ENCODE measurements around the gene TAF4. TPM values are rescaled to one million over a fixed set of nuclear protein-coding genes. Genes with fewer than 3 reads are reported as not detected.

TAF4 gene
- total RNA-seq (10 to 100 TPM; 15.2 to 16.1 TPM), polyA plus RNA-seq (ENCODE audit: insufficient read length in 6 of 6) (10 to 100 TPM; 14.1 to 21.0 (median 18.4) TPM)
- long read RNA-seq, donor 1, full-length matches to known transcripts, result 1 of 1 reads
- long read RNA-seq, donor 1, partial matches to known transcripts, result 0 of 1 reads
- long read RNA-seq, donor 1, other reads (novel, unspliced or antisense), result 0 of 1 reads
- long read RNA-seq, donor 2, full-length matches to known transcripts, result 1 of 8 reads
- long read RNA-seq, donor 2, partial matches to known transcripts, result 7 of 8 reads
- long read RNA-seq, donor 2, other reads (novel, unspliced or antisense), result 0 of 8 reads
- long read RNA-seq, donor 3, result 0 reads
- long read RNA-seq, donor 4, partial matches to known transcripts, result 0 of 1 reads
- long read RNA-seq, donor 4, other reads (novel, unspliced or antisense), result 1 of 1 reads
- long read RNA-seq, donor 5, partial matches to known transcripts, result 14 of 14 reads
- long read RNA-seq, donor 5, other reads (novel, unspliced or antisense), result 0 of 14 reads
- long read RNA-seq, donor 6, partial matches to known transcripts, result 0 of 1 reads
- long read RNA-seq, donor 6, other reads (novel, unspliced or antisense), result 0 of 1 reads
- long read RNA-seq, donor 7, partial matches to known transcripts, result 0 of 1 reads
- long read RNA-seq, donor 7, other reads (novel, unspliced or antisense), result 0 of 1 reads
- long read RNA-seq, donor 8, partial matches to known transcripts, result 0 of 2 reads
- long read RNA-seq, donor 8, other reads (novel, unspliced or antisense), result 0 of 2 reads
- long read RNA-seq, donor 9, result 0 reads
- long read RNA-seq, donor 10, result 0 reads
- long read RNA-seq, donor 11, full-length matches to known transcripts, result 3 of 3 reads
- long read RNA-seq, donor 11, partial matches to known transcripts, result 0 of 3 reads
- long read RNA-seq, donor 11, other reads (novel, unspliced or antisense), result 0 of 3 reads
- long read RNA-seq, donor 12, full-length matches to known transcripts, result 1 of 1 reads
- long read RNA-seq, donor 12, partial matches to known transcripts, result 0 of 1 reads
- long read RNA-seq, donor 12, other reads (novel, unspliced or antisense), result 0 of 1 reads

- DNase-seq (peak; percentile 68 to 94 (median 80)), ATAC-seq (peak; percentile 68)
- Histone ChIP-seq H3K4me3 (peak within 1 kb of the TSS; percentile 52 to 62), H3K36me3 (no peaks in the 10 kb centered on the region), H3K27me3 (no peaks in the 10 kb centered on the region), H3K27ac (peak within 1 kb of the TSS; percentile 80 to 84), H3K9me3 (no peaks in the 10 kb centered on the region), H3K4me1 (peaks cover 23 to 54% of the 10 kb centered on the region in 2 donors)
- intact Hi-C loops (cut with DNase I), result loop anchor here in 1 of 2 donors (10.0 kb wide), 1 partner anchor 59 kb away; the partner anchor contains the start of gene LSM14B
- TF ChIP-seq CTCF (IDR thresholded peaks at IDR 0.05), result no peak
These were observed at the start of gene TAF4 for GRCh38 chr20:62065674-62066338. Gene TAF4 (minus strand): TSS chr20:62065881. CDS start chr20:62065810, 71 bp downstream.

GRCh38 chr20:62114894-62115293 lies 49.2 kb upstream of the TAF4 start:
- Histone ChIP-seq H3K36me3 (no peaks in the 10 kb centered on the region), H3K4me3 (no peak overlapping the region), H3K4me1 (no peaks in the 10 kb centered on the region), H3K9me3 (peaks cover 0 to 43% of the 10 kb centered on the region in 2 donors), H3K27ac (no peak overlapping the region), H3K27me3 (peaks cover 0 to 59% of the 10 kb centered on the region in 2 donors)
- no peak for TF ChIP-seq CTCF (IDR thresholded peaks at IDR 0.05)
- intact Hi-C loops (cut with DNase I), result no loop called here
- no peak for ATAC-seq
- DNase-seq, result no peak

GRCh38 chr20:62112368-62112767 lies 46.7 kb upstream of the TAF4 start:
- no peak for ATAC-seq
- no peaks in the 10 kb centered on the region for H3K36me3 ChIP-seq
- TF ChIP-seq CTCF (IDR thresholded peaks at IDR 0.05), result no peak
- peaks cover 0 to 41% of the 10 kb centered on the region in 2 donors for H3K27me3 ChIP-seq
- H3K9me3 ChIP-seq, result peaks cover 0 to 69% of the 10 kb centered on the region in 2 donors
- H3K4me3 ChIP-seq, result no peak overlapping the region
- no peak for DNase-seq
- H3K27ac ChIP-seq, result no peak overlapping the region
- H3K4me1 ChIP-seq, result no peaks in the 10 kb centered on the region
- intact Hi-C loops (cut with DNase I), result no loop called here

- Histone ChIP-seq H3K4me3 (no peak overlapping the region), H3K27ac (no peak overlapping the region), H3K9me3 (peaks cover 0 to 81% of the 10 kb centered on the region in 2 donors), H3K27me3 (peaks cover 0 to 28% of the 10 kb centered on the region in 2 donors), H3K4me1 (no peaks in the 10 kb centered on the region), H3K36me3 (no peaks in the 10 kb centered on the region)
- intact Hi-C loops (cut with DNase I), result no loop called here
- ATAC-seq, result no peak
- no peak for DNase-seq
- TF ChIP-seq CTCF (IDR thresholded peaks at IDR 0.05), result no peak
These were observed 45.5 kb upstream of the TAF4 start for GRCh38 chr20:62111148-62111547.
